ENCODE results near the gene SAG.

Gene SAG

DNA sequence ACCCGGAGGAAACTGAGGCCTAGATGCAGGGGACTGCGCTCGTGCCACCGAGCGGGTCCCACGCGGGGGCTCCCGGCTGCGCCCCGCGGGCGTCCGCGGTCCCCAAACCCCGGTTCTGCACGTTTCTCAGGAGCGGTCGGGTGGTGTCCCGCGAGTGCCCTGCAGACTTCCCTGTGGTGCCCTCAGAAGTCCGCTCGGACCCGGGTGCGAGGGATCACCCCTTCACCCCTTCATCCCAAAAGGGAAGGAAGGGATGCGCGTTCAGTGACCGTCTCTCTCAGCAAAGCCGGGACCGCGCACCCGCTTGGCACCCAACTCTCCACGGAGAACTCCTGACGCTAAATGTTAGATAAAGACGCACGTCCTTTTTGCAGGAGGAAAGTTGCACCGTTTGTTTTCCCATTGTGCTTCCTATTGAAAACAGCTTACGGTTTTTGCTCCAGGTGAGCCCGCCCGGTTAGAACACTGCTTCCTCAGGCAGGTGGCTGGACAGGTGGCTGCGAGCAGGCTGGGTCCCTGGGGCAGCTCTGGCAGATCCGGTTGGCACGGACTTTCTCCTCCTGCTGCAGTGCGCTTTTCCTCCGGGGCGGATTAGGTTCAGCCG is 47.5 kb downstream of the SAG start:
- peak overlapping the region; percentile 21 for H3K14ac ChIP-seq (ENCODE audit: low read length)
- H2BK120ac ChIP-seq (ENCODE audit: insufficient read depth, low read length, poor library complexity): peak overlapping the region; percentile 3
- H4K12ac ChIP-seq (ENCODE audit: low read depth, low read length): peak overlapping the region; percentile 2
- peak overlapping the region; percentile 48 for H3K23ac ChIP-seq (ENCODE audit: low read length)
- peaks cover 2% of the 10 kb centered on the region for H3K9me3 ChIP-seq (ENCODE audit: insufficient read depth, low read depth, low read length)
- no peak for DNase-seq
- no peak overlapping the region for H2AFZ ChIP-seq (ENCODE audit: insufficient read depth, low read length, poor library complexity)
- H3K4me1 ChIP-seq (ENCODE audit: control insufficient read depth in 1 of 2, insufficient read depth in 2 of 2, low read length in 2 of 2): peaks cover 15 to 29% of the 10 kb centered on the region in 2 experiments
- WGBS (ENCODE audit: extremely low coverage, insufficient coverage, insufficient read length): no CpG with 5 or more reads among the region's 46 CpGs
- H3K9ac ChIP-seq (ENCODE audit: low read length): peak overlapping the region; percentile 75
- no peaks in the 10 kb centered on the region for H3K27me3 ChIP-seq (ENCODE audit: insufficient read depth, low read length)
- H2AK5ac ChIP-seq (ENCODE audit: low read length): no peak overlapping the region
- H3K18ac ChIP-seq (ENCODE audit: low read length): peak overlapping the region; percentile 66
- peak overlapping the region; percentile 99 for H3K4me2 ChIP-seq (ENCODE audit: low read length)
- H4K91ac ChIP-seq (ENCODE audit: low read depth, low read length): no peak overlapping the region
- peak overlapping the region; percentile 22 for H4K8ac ChIP-seq (ENCODE audit: low read depth, low read length)
- H3K79me1 ChIP-seq (ENCODE audit: low read length): peaks cover 14% of the 10 kb centered on the region
- H3K27ac ChIP-seq (ENCODE audit: low read depth, low read length): no peak overlapping the region
- H3K4ac ChIP-seq (ENCODE audit: low read depth, low read length): no peak overlapping the region
- H2BK5ac ChIP-seq (ENCODE audit: low read depth, low read length, poor library complexity): no peak overlapping the region
- H2BK12ac ChIP-seq (ENCODE audit: low read length): no peak overlapping the region
- no peaks in the 10 kb centered on the region for H3K36me3 ChIP-seq (ENCODE audit: control insufficient read depth in 1 of 2, insufficient read depth in 2 of 2, low read length in 2 of 2)
- peak overlapping the region; percentile 94 for H3K4me3 ChIP-seq (ENCODE audit: low read depth, low read length)
- H3K79me2 ChIP-seq (ENCODE audit: control insufficient read depth, insufficient read depth, low read length, poor library complexity): peaks cover 7% of the 10 kb centered on the region

DNA sequence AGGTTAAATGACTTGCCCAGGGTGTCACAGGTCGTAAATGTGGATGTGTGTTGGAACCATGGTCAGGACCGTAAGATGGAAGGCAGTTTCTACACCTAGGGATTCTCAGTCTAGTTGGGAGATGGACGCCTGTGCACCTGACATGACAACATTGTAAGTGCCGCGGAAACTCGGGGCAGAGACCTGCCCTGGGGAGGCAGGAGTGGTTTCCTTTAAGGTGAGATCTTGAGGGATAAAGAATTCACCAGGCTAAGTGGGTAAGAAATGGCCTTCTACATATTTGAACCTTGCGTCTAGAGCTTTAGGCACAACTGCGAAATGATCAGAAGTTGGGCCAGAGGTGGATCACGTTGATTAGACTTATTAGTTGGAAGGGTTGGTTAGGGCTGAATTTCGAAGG is 48.3 kb downstream of the SAG start:
- H3K4me2 ChIP-seq (ENCODE audit: low read length): peak overlapping the region; percentile 25
- H3K79me2 ChIP-seq (ENCODE audit: control insufficient read depth, insufficient read depth, low read length, poor library complexity): peaks cover 7% of the 10 kb centered on the region
- H2BK120ac ChIP-seq (ENCODE audit: insufficient read depth, low read length, poor library complexity): no peak overlapping the region
- no peak overlapping the region for H3K18ac ChIP-seq (ENCODE audit: low read length)
- H3K79me1 ChIP-seq (ENCODE audit: low read length): peaks cover 17% of the 10 kb centered on the region
- H3K9me3 ChIP-seq (ENCODE audit: insufficient read depth, low read depth, low read length): peaks cover 2% of the 10 kb centered on the region
- H3K4me1 ChIP-seq (ENCODE audit: control insufficient read depth in 1 of 2, insufficient read depth in 2 of 2, low read length in 2 of 2): peaks cover 20 to 31% of the 10 kb centered on the region in 2 experiments
- peak; percentile 56 to 58 for DNase-seq
- no peak overlapping the region for H3K14ac ChIP-seq (ENCODE audit: low read length)
- H3K4ac ChIP-seq (ENCODE audit: low read depth, low read length): no peak overlapping the region
- H2BK5ac ChIP-seq (ENCODE audit: low read depth, low read length, poor library complexity): peak overlapping the region; percentile 14
- peak overlapping the region; percentile 58 for H3K27ac ChIP-seq (ENCODE audit: low read depth, low read length)
- no peaks in the 10 kb centered on the region for H3K36me3 ChIP-seq (ENCODE audit: control insufficient read depth in 1 of 2, insufficient read depth in 2 of 2, low read length in 2 of 2)
- no peak overlapping the region for H4K12ac ChIP-seq (ENCODE audit: low read depth, low read length)
- no CpG with 5 or more reads among the region's 10 CpGs for WGBS (ENCODE audit: extremely low coverage, insufficient coverage, insufficient read length)
- H2AFZ ChIP-seq (ENCODE audit: insufficient read depth, low read length, poor library complexity): no peak overlapping the region
- H3K4me3 ChIP-seq (ENCODE audit: low read depth, low read length): no peak overlapping the region
- H3K23ac ChIP-seq (ENCODE audit: low read length): no peak overlapping the region
- H4K91ac ChIP-seq (ENCODE audit: low read depth, low read length): peak overlapping the region; percentile 20
- no peak overlapping the region for H2AK5ac ChIP-seq (ENCODE audit: low read length)
- no peak overlapping the region for H2BK12ac ChIP-seq (ENCODE audit: low read length)
- no peak overlapping the region for H4K8ac ChIP-seq (ENCODE audit: low read depth, low read length)
- no peaks in the 10 kb centered on the region for H3K27me3 ChIP-seq (ENCODE audit: insufficient read depth, low read length)
- H3K9ac ChIP-seq (ENCODE audit: low read length): no peak overlapping the region

DNA sequence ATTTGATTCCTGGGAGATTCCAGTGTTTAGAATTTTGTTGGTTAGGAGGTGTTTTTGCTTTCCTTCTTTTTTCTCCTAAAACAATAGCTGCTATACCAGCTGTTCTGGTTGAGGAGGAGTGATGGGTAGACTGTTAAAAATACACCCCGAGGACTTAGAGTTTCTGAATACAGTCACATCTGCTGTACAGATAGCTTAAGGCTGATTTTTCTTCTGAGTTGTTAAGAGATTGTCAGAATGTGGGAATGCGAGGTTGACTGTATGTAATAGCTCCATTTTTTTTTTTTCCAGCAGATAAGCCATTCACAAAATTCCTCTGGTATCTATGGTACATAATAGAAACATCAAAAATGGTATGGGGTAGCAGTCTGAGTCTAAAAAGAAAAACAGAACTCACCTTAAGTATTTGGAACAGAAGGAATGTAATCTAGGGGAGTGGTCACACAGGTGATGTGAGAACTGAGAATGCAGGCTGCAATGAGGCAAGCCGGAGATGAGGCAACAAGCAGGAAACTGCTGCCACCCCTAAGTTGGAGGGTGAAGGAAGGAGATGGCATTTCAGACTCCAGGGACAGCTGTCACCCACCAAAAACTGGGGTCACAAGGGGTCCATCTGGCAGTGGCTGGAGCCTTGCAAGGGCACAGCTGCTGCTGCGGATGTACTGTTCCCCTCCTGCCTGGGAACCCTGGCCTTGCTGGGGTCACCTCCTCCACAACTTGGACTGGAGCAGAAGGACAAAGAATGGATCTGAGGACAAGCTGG is 49.1 kb downstream of the SAG start:
- no peaks in the 10 kb centered on the region for H3K27me3 ChIP-seq (ENCODE audit: insufficient read depth, low read length)

DNA sequence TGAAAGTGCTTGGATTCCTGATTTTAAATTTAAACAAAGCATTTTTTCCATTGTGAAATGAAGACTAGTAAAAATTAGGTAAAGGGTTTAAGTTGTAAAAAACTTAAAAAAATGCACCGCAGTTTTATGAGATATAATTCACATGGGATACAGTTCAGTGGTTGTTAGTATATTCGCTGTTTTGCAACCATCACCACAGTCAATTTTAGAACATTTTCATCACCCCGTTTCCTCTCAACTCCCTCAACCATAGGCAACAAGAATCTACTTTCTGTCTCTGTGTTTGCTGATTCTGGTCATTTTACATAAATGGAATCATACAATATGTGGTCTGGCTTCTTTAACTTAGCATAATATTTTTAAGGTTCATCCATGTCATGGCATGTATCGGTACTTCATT is 50.7 kb downstream of the SAG start:
- Histone ChIP-seq H3K4me1 (ENCODE audit: control insufficient read depth in 1 of 2, insufficient read depth in 2 of 2, low read length in 2 of 2) (peaks cover 26 to 34% of the 10 kb centered on the region in 2 experiments), H3K36me3 (ENCODE audit: control insufficient read depth in 1 of 2, insufficient read depth in 2 of 2, low read length in 2 of 2) (no peaks in the 10 kb centered on the region), H3K9ac (ENCODE audit: low read length) (no peak overlapping the region), H4K91ac (ENCODE audit: low read depth, low read length) (no peak overlapping the region), H4K12ac (ENCODE audit: low read depth, low read length) (no peak overlapping the region), H2BK120ac (ENCODE audit: insufficient read depth, low read length, poor library complexity) (no peak overlapping the region), H4K8ac (ENCODE audit: low read depth, low read length) (no peak overlapping the region), H2AK5ac (ENCODE audit: low read length) (no peak overlapping the region), H3K4me3 (ENCODE audit: low read depth, low read length) (no peak overlapping the region), H3K79me1 (ENCODE audit: low read length) (peaks cover 19% of the 10 kb centered on the region), H2BK12ac (ENCODE audit: low read length) (no peak overlapping the region), H3K18ac (ENCODE audit: low read length) (no peak overlapping the region), H3K14ac (ENCODE audit: low read length) (no peak overlapping the region), H3K27ac (ENCODE audit: low read depth, low read length) (no peak overlapping the region), H3K9me3 (ENCODE audit: insufficient read depth, low read depth, low read length) (no peaks in the 10 kb centered on the region), H3K79me2 (ENCODE audit: control insufficient read depth, insufficient read depth, low read length, poor library complexity) (peaks cover 7% of the 10 kb centered on the region), H2BK5ac (ENCODE audit: low read depth, low read length, poor library complexity) (no peak overlapping the region), H3K4me2 (ENCODE audit: low read length) (no peak overlapping the region), H3K4ac (ENCODE audit: low read depth, low read length) (no peak overlapping the region), H3K23ac (ENCODE audit: low read length) (no peak overlapping the region), H2AFZ (ENCODE audit: insufficient read depth, low read length, poor library complexity) (no peak overlapping the region), H3K27me3 (ENCODE audit: insufficient read depth, low read length) (no peaks in the 10 kb centered on the region)
- DNase-seq: no peak
- no CpG with 5 or more reads among the region's 4 CpGs for WGBS (ENCODE audit: extremely low coverage, insufficient coverage, insufficient read length)

More for the DNA sequence above, 49.1 kb downstream of the SAG start:
- Histone ChIP-seq H3K79me2 (ENCODE audit: control insufficient read depth, insufficient read depth, low read length, poor library complexity) (peaks cover 7% of the 10 kb centered on the region), H3K14ac (ENCODE audit: low read length) (peak overlapping the region; percentile 59), H2BK120ac (ENCODE audit: insufficient read depth, low read length, poor library complexity) (peak overlapping the region; percentile 52), H2AK5ac (ENCODE audit: low read length) (no peak overlapping the region), H3K79me1 (ENCODE audit: low read length) (peaks cover 19% of the 10 kb centered on the region), H3K4me3 (ENCODE audit: low read depth, low read length) (peak overlapping the region; percentile 10), H3K4me1 (ENCODE audit: control insufficient read depth in 1 of 2, insufficient read depth in 2 of 2, low read length in 2 of 2) (peaks cover 24 to 38% of the 10 kb centered on the region in 2 experiments), H2BK5ac (ENCODE audit: low read depth, low read length, poor library complexity) (peak overlapping the region; percentile 37), H4K12ac (ENCODE audit: low read depth, low read length) (no peak overlapping the region), H3K18ac (ENCODE audit: low read length) (peak overlapping the region; percentile 54), H3K9ac (ENCODE audit: low read length) (no peak overlapping the region), H2BK12ac (ENCODE audit: low read length) (peak overlapping the region; percentile 42), H2AFZ (ENCODE audit: insufficient read depth, low read length, poor library complexity) (no peak overlapping the region), H4K8ac (ENCODE audit: low read depth, low read length) (peak overlapping the region; percentile 83), H4K91ac (ENCODE audit: low read depth, low read length) (peak overlapping the region; percentile 29), H3K9me3 (ENCODE audit: insufficient read depth, low read depth, low read length) (peaks cover 2% of the 10 kb centered on the region), H3K27ac (ENCODE audit: low read depth, low read length) (peak overlapping the region; percentile 46), H3K4ac (ENCODE audit: low read depth, low read length) (peak overlapping the region; percentile 15), H3K23ac (ENCODE audit: low read length) (no peak overlapping the region), H3K36me3 (ENCODE audit: control insufficient read depth in 1 of 2, insufficient read depth in 2 of 2, low read length in 2 of 2) (no peaks in the 10 kb centered on the region), H3K4me2 (ENCODE audit: low read length) (peak overlapping the region; percentile 6)
- DNase-seq: peak; percentile 79 to 98
- WGBS (ENCODE audit: extremely low coverage, insufficient coverage, insufficient read length): no CpG with 5 or more reads among the region's 4 CpGs
